Measurements from ENCODE around the gene BCORL1.
A peak's percentile ranks its signal among the peaks of the same experiment; 100 is the strongest.

The BCORL1 gene

GRCh38 chrX:130071611-130072344 is 89.3 kb downstream of the BCORL1 start:
- DNase-seq: no peak

GRCh38 chrX:130072345-130072740 is 89.9 kb downstream of the BCORL1 start:
- DNase-seq: no peak

GRCh38 chrX:130075777-130076176 is 93.3 kb downstream of the BCORL1 start:
- DNase-seq: no peak

GRCh38 chrX:130079824-130080406 is 97.5 kb downstream of the BCORL1 start:
- peak; percentile 74 for DNase-seq

GRCh38 chrX:130080791-130081367 is 98.4 kb downstream of the BCORL1 start:
- DNase-seq: no peak

GRCh38 chrX:130081421-130082045 is 99.1 kb downstream of the BCORL1 start:
- DNase-seq: no peak

GRCh38 chrX:130082244-130083106 is 100.0 kb downstream of the BCORL1 start:
- DNase-seq: no peak

- DNase-seq: no peak
Measured at GRCh38 chrX:130083107-130083490, 100.7 kb downstream of the BCORL1 start.

GRCh38 chrX:130083656-130084382 is 101.4 kb downstream of the BCORL1 start:
- DNase-seq: no peak

GRCh38 chrX:130084631-130085237 is 102.3 kb downstream of the BCORL1 start:
- DNase-seq: no peak

GRCh38 chrX:130085551-130086446 is 103.4 kb downstream of the BCORL1 start:
- peak; percentile 43 for DNase-seq

GRCh38 chrX:130086447-130087206 is 104.2 kb downstream of the BCORL1 start:
- no peak for DNase-seq

- no peak for DNase-seq
Measured at GRCh38 chrX:130090364-130090763, 107.9 kb downstream of the BCORL1 start.

GRCh38 chrX:130091980-130092522 is 109.6 kb downstream of the BCORL1 start:
- DNase-seq: no peak

- DNase-seq: no peak
Measured at GRCh38 chrX:130093271-130093670, 110.8 kb downstream of the BCORL1 start.

- DNase-seq: no peak
Measured at GRCh38 chrX:130094696-130095095, 112.3 kb downstream of the BCORL1 start.

- no peak for DNase-seq
Measured at GRCh38 chrX:130095249-130096030, 113.0 kb downstream of the BCORL1 start.

GRCh38 chrX:130097507-130098209 is 115.2 kb downstream of the BCORL1 start:
- DNase-seq: no peak

Measured in fibroblast of upper back skin (primary cell).